ENCODE results near the gene SLAMF9. TPM values are rescaled to one million over a fixed set of nuclear protein-coding genes. Genes with fewer than 3 reads are reported as not detected.

SLAMF9 gene
- total RNA-seq, 1 donor from 2014 or later = not detected

DNA sequence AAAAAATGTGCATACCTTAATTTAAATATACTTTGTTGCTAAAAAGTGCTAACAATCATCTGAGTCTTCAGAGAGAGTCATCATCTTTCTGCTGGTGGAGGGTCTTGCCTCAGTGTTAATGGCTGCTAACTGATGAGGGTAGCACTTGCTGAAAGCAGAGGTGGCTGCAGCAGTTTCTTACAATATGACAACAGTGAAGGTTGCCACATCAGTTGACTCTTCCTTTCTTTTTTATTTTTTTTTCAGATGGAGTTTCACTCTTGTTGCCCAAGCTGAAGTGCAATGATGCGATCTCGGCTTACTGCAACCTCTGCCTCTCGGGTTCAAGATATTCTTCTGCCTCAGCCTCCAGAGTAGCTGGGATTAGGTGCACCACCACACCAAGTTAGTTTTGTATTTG is 51.5 kb downstream of the SLAMF9 start:
- H3K27me3 ChIP-seq = no peaks in the 10 kb centered on the region
- no peak overlapping the region for H3K27ac ChIP-seq
- no peak overlapping the region for H3K4me3 ChIP-seq
- H3K9me3 ChIP-seq = no peaks in the 10 kb centered on the region
- DNase-seq (ENCODE audit: low spot score in 2 of 2) = no peak
- peaks cover 3 to 10% of the 10 kb centered on the region in 2 donors for H3K4me1 ChIP-seq
- TF ChIP-seq, protein P1, sequence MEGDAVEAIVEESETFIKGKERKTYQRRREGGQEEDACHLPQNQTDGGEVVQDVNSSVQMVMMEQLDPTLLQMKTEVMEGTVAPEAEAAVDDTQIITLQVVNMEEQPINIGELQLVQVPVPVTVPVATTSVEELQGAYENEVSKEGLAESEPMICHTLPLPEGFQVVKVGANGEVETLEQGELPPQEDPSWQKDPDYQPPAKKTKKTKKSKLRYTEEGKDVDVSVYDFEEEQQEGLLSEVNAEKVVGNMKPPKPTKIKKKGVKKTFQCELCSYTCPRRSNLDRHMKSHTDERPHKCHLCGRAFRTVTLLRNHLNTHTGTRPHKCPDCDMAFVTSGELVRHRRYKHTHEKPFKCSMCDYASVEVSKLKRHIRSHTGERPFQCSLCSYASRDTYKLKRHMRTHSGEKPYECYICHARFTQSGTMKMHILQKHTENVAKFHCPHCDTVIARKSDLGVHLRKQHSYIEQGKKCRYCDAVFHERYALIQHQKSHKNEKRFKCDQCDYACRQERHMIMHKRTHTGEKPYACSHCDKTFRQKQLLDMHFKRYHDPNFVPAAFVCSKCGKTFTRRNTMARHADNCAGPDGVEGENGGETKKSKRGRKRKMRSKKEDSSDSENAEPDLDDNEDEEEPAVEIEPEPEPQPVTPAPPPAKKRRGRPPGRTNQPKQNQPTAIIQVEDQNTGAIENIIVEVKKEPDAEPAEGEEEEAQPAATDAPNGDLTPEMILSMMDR (IDR thresholded peaks at IDR 0.05) = no peak
- no peaks in the 10 kb centered on the region for H3K36me3 ChIP-seq
- intact Hi-C loops (cut with DNase I) = no loop called here

Other genes starting within 250 kb of the SLAMF9 start
- gene CRP, start 239.6 kb downstream of the SLAMF9 start, total RNA-seq = 3.8 TPM
- gene DUSP23, start 173.3 kb downstream of the SLAMF9 start, total RNA-seq = 549 TPM
- not detected for gene FCRL6, start 151.9 kb downstream of the SLAMF9 start, total RNA-seq
- gene SLAMF8, start 127.4 kb downstream of the SLAMF9 start, total RNA-seq = 6.7 TPM
- not detected for gene VSIG8, start 91.6 kb downstream of the SLAMF9 start, total RNA-seq
- not detected for gene CFAP45, start 54.1 kb downstream of the SLAMF9 start, total RNA-seq
- 363 TPM for gene TAGLN2, start 28.7 kb downstream of the SLAMF9 start, total RNA-seq
- 0.11 TPM for gene IGSF9, start 8.6 kb downstream of the SLAMF9 start, total RNA-seq
- 6.1 TPM for gene PIGM, start 77.8 kb upstream of the SLAMF9 start, total RNA-seq
- not detected for gene KCNJ10, start 115.9 kb upstream of the SLAMF9 start, total RNA-seq
- 1.2 TPM for gene KCNJ9, start 127.3 kb upstream of the SLAMF9 start, total RNA-seq
- gene IGSF8, start 144.4 kb upstream of the SLAMF9 start, total RNA-seq = 37.9 TPM
- 316 TPM for gene ATP1A2, start 161.5 kb upstream of the SLAMF9 start, total RNA-seq
- gene ATP1A4, start 197.4 kb upstream of the SLAMF9 start, total RNA-seq = not detected
- not detected for gene CASQ1, start 236.3 kb upstream of the SLAMF9 start, total RNA-seq

Measured in ascending aorta (tissue), 2 donors.